Endothelial cell of umbilical vein (primary cell): ENCODE data around the gene AK5. TPM values are rescaled to one million over a fixed set of nuclear protein-coding genes. Genes with fewer than 3 reads are reported as not detected.

Experiments
- BruUV-seq: library from RNA; stranded (reverse); fragments of 400-500 nt; replicated peaks from 2 replicates; lab custom pipeline; 2021; lab: Mats Ljungman, UMichigan
- CTCF ChIA-PET: fragments of 300-600, 350-600 bp; sonication (Branson Sonifier 250); formaldehyde crosslinking; loops from one replicate; lab custom pipeline; 2021; ENCODE audit warnings: antibody characterized with exemption, inconsistent platforms; lab: Charles Lee
- POLR2A ChIA-PET: fragments of 300-600, 350-600 bp; sonication (Branson Sonifier 250); formaldehyde crosslinking; loops from one replicate; lab custom pipeline; 2021; ENCODE audit warnings: antibody characterized with exemption, inconsistent platforms; lab: Charles Lee
- DNase-seq: peaks from one replicate; pipeline ENCODE4 v3.0.0-alpha.2; 2011; ENCODE audit warnings: low read depth, low spot score
- FAIRE-seq: peaks from 2 replicates; lab custom pipeline; 2011; peaks lifted over from hg19 to GRCh38; lab: Jason Lieb, UNC
- H2AFZ ChIP-seq: 2 replicates; pipeline ENCODE4 v1.6.0; 2012; ENCODE audit warnings: low read depth, low read length, control low read depth, inconsistent platforms
- H3K27ac ChIP-seq: 2 replicates; pipeline ENCODE4 v1.5.1; 2011; ENCODE audit warnings: low read depth, mild to moderate bottlenecking, control low read depth, low read length, moderate library complexity; ENCODE audit not compliant: insufficient read depth
- H3K27me3 ChIP-seq, 2 experiments: 2 replicates each; pipeline versions ENCODE4 v1.6.0 to v1.6.1; 2011; ENCODE audit warnings: low read length in 2 of 2, mixed read lengths in 1 of 2; ENCODE audit not compliant: control insufficient read depth in 2 of 2, insufficient read depth in 2 of 2
- H3K36me3 ChIP-seq, 2 experiments: 2 replicates in 1 of 2; 3 replicates in 1 of 2; pipeline ENCODE4 v1.5.1; 2011; ENCODE audit warnings: low read length in 2 of 2, mild to moderate bottlenecking in 1 of 2, moderate library complexity in 1 of 2; ENCODE audit not compliant: control insufficient read depth in 2 of 2, insufficient read depth in 2 of 2; ENCODE audit errors: extremely low read depth in 1 of 2
- H3K4me1 ChIP-seq: 3 replicates; pipeline ENCODE4 v1.5.1; 2011; ENCODE audit warnings: mild to moderate bottlenecking, low read length; ENCODE audit not compliant: control insufficient read depth, insufficient read depth; ENCODE audit errors: extremely low read depth
- H3K4me2 ChIP-seq: 2 replicates; pipeline ENCODE4 v1.6.1; 2011; ENCODE audit warnings: low read length, control low read depth, mixed read lengths; ENCODE audit not compliant: insufficient read depth
- H3K4me3 ChIP-seq, 3 experiments: fragments of 200-600 bp in 1 of 3; sonication (generic), shearing (Covaris generic) in 1 of 3; replicated peaks in 1 of 3; 2 replicates each; pipeline ENCODE4 v1.5.1; 2011 to 2016; ENCODE audit warnings: control low read depth in 3 of 3, low read length in 3 of 3, mild to moderate bottlenecking in 2 of 3, inconsistent platforms in 1 of 3, low read depth in 1 of 3, moderate library complexity in 1 of 3; ENCODE audit not compliant: insufficient read depth in 1 of 3
- H3K79me2 ChIP-seq: 2 replicates; pipeline ENCODE4 v1.6.0; 2012; ENCODE audit warnings: low read length, inconsistent platforms; ENCODE audit not compliant: control insufficient read depth, insufficient read depth
- H3K9ac ChIP-seq: replicated peaks from 2 replicates; pipeline ENCODE3; 2011; ENCODE audit warnings: low read length, control low read depth; ENCODE audit not compliant: insufficient read depth; ENCODE audit errors: extremely low read depth
- H3K9me1 ChIP-seq: replicated peaks from 3 replicates; pipeline ENCODE4 v1.6.0; 2011; ENCODE audit warnings: mild to moderate bottlenecking, low read length; ENCODE audit not compliant: control insufficient read depth, insufficient read depth; ENCODE audit errors: extremely low read depth
- H3K9me3 ChIP-seq: replicated peaks from 2 replicates; pipeline ENCODE4 v1.5.1; 2012; ENCODE audit warnings: low read length, inconsistent platforms; ENCODE audit not compliant: control insufficient read depth, insufficient read depth
- H4K20me1 ChIP-seq: replicated peaks from 2 replicates; pipeline ENCODE3; 2011; ENCODE audit warnings: mild to moderate bottlenecking, low read length; ENCODE audit not compliant: control insufficient read depth, insufficient read depth; ENCODE audit errors: extremely low read depth
- EZH2 ChIP-seq: IDR thresholded peaks from 2 replicates; pipeline ENCODE4 v1.6.1; 2012; ENCODE audit warnings: borderline replicate concordance, low read depth, mild to moderate bottlenecking, moderate library complexity, low read length, inconsistent platforms; ENCODE audit not compliant: severe bottlenecking
- FOS ChIP-seq: IDR thresholded peaks from 2 replicates; pipeline ENCODE4 v1.6.1; 2011; ENCODE audit warnings: mild to moderate bottlenecking, low read length, moderate library complexity, borderline replicate concordance; ENCODE audit not compliant: insufficient read depth
- GATA2 ChIP-seq: IDR thresholded peaks from 2 replicates; pipeline ENCODE4 v1.7.0; 2011; ENCODE audit warnings: low read depth, mild to moderate bottlenecking, moderate library complexity, mixed read lengths, low read length; ENCODE audit not compliant: insufficient read length, insufficient read depth
- MYC ChIP-seq: IDR thresholded peaks from one replicate; pipeline ENCODE4 v1.6.1; 2011; ENCODE audit warnings: mild to moderate bottlenecking, low read depth, low read length
- POLR2A ChIP-seq: IDR thresholded peaks from 2 replicates; pipeline ENCODE4 v1.6.1; 2012; ENCODE audit warnings: low read depth, mild to moderate bottlenecking, control low read depth, low read length
- POLR2AphosphoS5 ChIP-seq: IDR thresholded peaks from 2 replicates; pipeline ENCODE4 v1.6.1; 2012; ENCODE audit warnings: low read depth, mild to moderate bottlenecking, control low read depth, low read length, moderate library complexity; ENCODE audit not compliant: insufficient read depth
- dilution Hi-C: fragments of 300-500 bp; cut with MboI; formaldehyde crosslinking; loops from one replicate; pipeline ENCODE4 v1.15.0; 2019; ENCODE audit warnings: low sequenced_read_pairs; ENCODE audit not compliant: extremely low pct_ligation_motif_present
- intact Hi-C: fragments of 100-400 bp; cut with micrococcal nuclease; formaldehyde crosslinking; loops from one replicate; pipeline ENCODE4 v1.10.0; 2022
- polyA plus RNA-seq, 4 experiments: library from polyadenylated mRNA; depleted of rRNA in 3 of 4; stranded (reverse) in 3 of 4; unstranded in 1 of 4; fragments of >200 nt; gene quantifications; 2 replicates each; pipeline versions ENCODE4 v1.2.1 to v1.2.3, GENCODE V29; 2011 to 2012; ENCODE audit warnings: missing spikeins in 1 of 4
- total RNA-seq: library from RNA; stranded (reverse); gene quantifications from 2 replicates; pipeline ENCODE4 v1.2.3, GENCODE V29; 2021
- TF ChIP-seq, protein P1 (sequence below): IDR thresholded peaks from 2 replicates; pipeline ENCODE4 v1.6.1; 2011; ENCODE audit not compliant: insufficient read depth, insufficient read length
- TF ChIP-seq, protein P2 (sequence below), 2 donors: IDR thresholded peaks; 1 replicate in 1 of 2; 2 replicates in 1 of 2; pipeline ENCODE4 v1.5.1; 2011; ENCODE audit warnings: low read length in 2 of 2, mild to moderate bottlenecking in 2 of 2, moderate library complexity in 2 of 2, control low read depth in 1 of 2, inconsistent platforms in 1 of 2, low read depth in 1 of 2; ENCODE audit not compliant: insufficient read depth in 1 of 2; ENCODE audit errors: extremely low read depth in 1 of 2

The AK5 gene
- total and polyA plus RNA-seq, 2 donors (not counting 3 experiments of a cell fraction or from before 2014, with no cell fraction given): 5.0 to 7.5 TPM

DNA sequence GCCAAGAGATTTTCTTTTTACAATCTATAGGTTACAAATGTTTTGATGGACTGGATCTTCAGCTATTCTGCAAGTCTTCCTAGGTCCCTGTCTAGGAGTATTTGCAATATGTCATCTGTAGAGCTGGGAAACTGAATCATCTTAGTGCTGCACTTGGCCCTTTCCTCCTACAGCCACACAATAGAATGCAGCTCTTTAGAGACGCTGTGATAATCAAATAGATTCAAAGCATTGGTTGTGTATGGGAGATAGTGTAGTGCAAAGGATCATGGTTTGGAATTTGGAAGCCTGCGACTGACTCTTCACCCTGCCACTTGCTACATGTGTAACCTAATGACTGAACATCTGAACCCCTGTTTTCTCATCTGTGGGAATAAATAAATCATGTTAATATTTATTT, 93.7 kb downstream of the AK5 start:
- peaks cover 4% of the 10 kb centered on the region for H3K4me1 ChIP-seq
- DNase-seq: no peak
- POLR2A ChIA-PET: no interaction called here

GRCh38 chr1:77375990-77376389, 94.2 kb downstream of the AK5 start:
- TF ChIP-seq, protein P1, sequence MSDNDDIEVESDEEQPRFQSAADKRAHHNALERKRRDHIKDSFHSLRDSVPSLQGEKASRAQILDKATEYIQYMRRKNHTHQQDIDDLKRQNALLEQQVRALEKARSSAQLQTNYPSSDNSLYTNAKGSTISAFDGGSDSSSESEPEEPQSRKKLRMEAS: no peak
- TF ChIP-seq MYC (no peak), EZH2 (no peak), GATA2 (no peak), FOS (no peak), POLR2AphosphoS5 (no peak), POLR2A (no peak)
- TF ChIP-seq, protein P2, sequence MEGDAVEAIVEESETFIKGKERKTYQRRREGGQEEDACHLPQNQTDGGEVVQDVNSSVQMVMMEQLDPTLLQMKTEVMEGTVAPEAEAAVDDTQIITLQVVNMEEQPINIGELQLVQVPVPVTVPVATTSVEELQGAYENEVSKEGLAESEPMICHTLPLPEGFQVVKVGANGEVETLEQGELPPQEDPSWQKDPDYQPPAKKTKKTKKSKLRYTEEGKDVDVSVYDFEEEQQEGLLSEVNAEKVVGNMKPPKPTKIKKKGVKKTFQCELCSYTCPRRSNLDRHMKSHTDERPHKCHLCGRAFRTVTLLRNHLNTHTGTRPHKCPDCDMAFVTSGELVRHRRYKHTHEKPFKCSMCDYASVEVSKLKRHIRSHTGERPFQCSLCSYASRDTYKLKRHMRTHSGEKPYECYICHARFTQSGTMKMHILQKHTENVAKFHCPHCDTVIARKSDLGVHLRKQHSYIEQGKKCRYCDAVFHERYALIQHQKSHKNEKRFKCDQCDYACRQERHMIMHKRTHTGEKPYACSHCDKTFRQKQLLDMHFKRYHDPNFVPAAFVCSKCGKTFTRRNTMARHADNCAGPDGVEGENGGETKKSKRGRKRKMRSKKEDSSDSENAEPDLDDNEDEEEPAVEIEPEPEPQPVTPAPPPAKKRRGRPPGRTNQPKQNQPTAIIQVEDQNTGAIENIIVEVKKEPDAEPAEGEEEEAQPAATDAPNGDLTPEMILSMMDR (IDR thresholded peaks at IDR 0.05; ENCODE audit: extremely low read depth in 1 of 2, insufficient read depth in 1 of 2, low read depth in 1 of 2, low read length in 2 of 2): no peak
- Histone ChIP-seq H2AFZ (no peak overlapping the region), H3K9me3 (no peaks in the 10 kb centered on the region), H3K27ac (no peak overlapping the region), H3K36me3 (no peaks in the 10 kb centered on the region), H3K4me2 (no peak overlapping the region), H4K20me1 (no peaks in the 10 kb centered on the region), H3K9ac (no peak overlapping the region), H3K9me1 (no peaks in the 10 kb centered on the region), H3K79me2 (no peaks in the 10 kb centered on the region), H3K27me3 (no peaks in the 10 kb centered on the region), H3K4me1 (peaks cover 4% of the 10 kb centered on the region), H3K4me3 (no peak overlapping the region)
- CTCF ChIA-PET: interaction anchor here (2.3 kb wide), 1 partner anchor 10 kb away, joined by 5 read pairs; no protein-coding TSS in a partner anchor
- FAIRE-seq: no peak
- no TSS peak for BruUV-seq
- intact Hi-C loops: no loop called here
- POLR2A ChIA-PET: no interaction called here
- dilution Hi-C loops: no loop called here
- DNase-seq: no peak

More for the DNA sequence above, 93.7 kb downstream of the AK5 start:
- no peaks in the 10 kb centered on the region for H3K9me1 ChIP-seq
- H3K27me3 ChIP-seq: no peaks in the 10 kb centered on the region
- H3K27ac ChIP-seq: no peak overlapping the region
- H2AFZ ChIP-seq: no peak overlapping the region
- intact Hi-C loops (no loop called here), dilution Hi-C loops (no loop called here)
- FAIRE-seq: no peak
- no peaks in the 10 kb centered on the region for H4K20me1 ChIP-seq
- no peaks in the 10 kb centered on the region for H3K9me3 ChIP-seq
- no peak overlapping the region for H3K4me3 ChIP-seq
- H3K36me3 ChIP-seq: no peaks in the 10 kb centered on the region
- TF ChIP-seq POLR2AphosphoS5: no peak
- TF ChIP-seq FOS: no peak
- no peak for TF ChIP-seq EZH2
- no peak overlapping the region for H3K4me2 ChIP-seq
- BruUV-seq: no TSS peak
- CTCF ChIA-PET: interaction anchor here (2.3 kb wide), 1 partner anchor 10 kb away, joined by 5 read pairs; no protein-coding TSS in a partner anchor
- no peaks in the 10 kb centered on the region for H3K79me2 ChIP-seq
- H3K9ac ChIP-seq: no peak overlapping the region
